ENCODE data around the gene ZNF341. TPM values are rescaled to one million over a fixed set of nuclear protein-coding genes. Genes with fewer than 3 reads are reported as not detected.
A peak's percentile ranks its signal among the peaks of the same experiment; 100 is the strongest.

The ZNF341 gene
- total and polyA plus RNA-seq, 2 of the 8 experiments (the other 6 are each of a cell fraction or from before 2014, with no cell fraction given), result 5.8 to 6.4 TPM

GRCh38 chr20:33810885-33811775, 79.3 kb downstream of the ZNF341 start, which contains the start of gene CHMP4B (continued):
- TF ChIP-seq NRF1 (IDR thresholded peaks at IDR 0.05; ENCODE audit: low read depth, low read length) (no peak), KDM4A (IDR thresholded peaks at IDR 0.05; ENCODE audit: low read depth, low read length, severe bottlenecking) (peak; percentile 71), RAD21 (IDR thresholded peaks at IDR 0.05 in 1 of 2, conservative IDR thresholded peaks at IDR 0.05 in 1 of 2; ENCODE audit: low read depth in 2 of 2, low read length in 2 of 2) (no peak), HDAC2 (IDR thresholded peaks at IDR 0.05; ENCODE audit: borderline replicate concordance in 1 of 2, low read depth in 2 of 2, low read length in 2 of 2) (peak in 1 of 2 experiments; percentile 17; a peak in 1 of 4 replicates), JUND (IDR thresholded peaks at IDR 0.05; ENCODE audit: low read length) (no peak), GTF2F1 (IDR thresholded peaks at IDR 0.05; ENCODE audit: borderline replicate concordance, low read depth, low read length) (no peak), SAP30 (IDR thresholded peaks at IDR 0.05; ENCODE audit: insufficient read depth, insufficient replicate concordance, low read length) (no peak), TAF1 (IDR thresholded peaks at IDR 0.05; ENCODE audit: low read depth, low read length) (peak; percentile 63), HDAC6 (IDR thresholded peaks at IDR 0.05; ENCODE audit: low read depth, low read length) (no peak), SIRT6 (IDR thresholded peaks at IDR 0.05; ENCODE audit: low read length) (no peak), RXRA (IDR thresholded peaks at IDR 0.05; ENCODE audit: insufficient read depth, low read depth, low read length) (no peak), CBX5 (IDR thresholded peaks at IDR 0.05; ENCODE audit: low read depth, low read length) (no peak), ASH2L (IDR thresholded peaks at IDR 0.05; ENCODE audit: low read length) (peak; percentile 52), BACH1 (IDR thresholded peaks at IDR 0.05; ENCODE audit: low read length) (no peak), CTBP2 (IDR thresholded peaks at IDR 0.05; ENCODE audit: borderline replicate concordance, insufficient read depth, insufficient read length, low read length) (no peak), YY1 (IDR thresholded peaks at IDR 0.05; ENCODE audit: low read depth, low read length) (no peak), RFX5 (IDR thresholded peaks at IDR 0.05; ENCODE audit: borderline replicate concordance, low read depth, low read length) (no peak), RBBP5 (IDR thresholded peaks at IDR 0.05; ENCODE audit: borderline replicate concordance, low read depth, low read length) (0 out of 2 replicates have a peak, but pooled peaks have one; percentile 66), ATF3 (IDR thresholded peaks at IDR 0.05; ENCODE audit: insufficient read depth, low read depth, low read length) (peak; percentile 97), SP1 (IDR thresholded peaks at IDR 0.05; ENCODE audit: low read depth, low read length) (no peak), SIN3A (conservative IDR thresholded peaks at IDR 0.05 in 1 of 2, IDR thresholded peaks at IDR 0.05 in 1 of 2; ENCODE audit: low read depth in 1 of 2, low read length in 2 of 2) (peak; percentile 54 to 92; a peak in 2 of 4 replicates), POLR2AphosphoS5 (IDR thresholded peaks at IDR 0.05; ENCODE audit: low read depth, low read length) (0 out of 2 replicates have a peak, but pooled peaks have one; percentile 22)

Measured in H1 (cell line).